GM12878 (cell line): Measurements from ENCODE around the gene CR1.

Experiments
- CBX5 ChIP-seq: sonication (generic); IDR thresholded peaks from 2 replicates; pipeline ENCODE4 v1.6.1; 2016; ENCODE audit warnings: low read depth, moderate library complexity, mild to moderate bottlenecking, inconsistent platforms
- IKZF1 ChIP-seq: fragments of 450-650 bp; conservative IDR thresholded peaks from 2 replicates; pipeline ENCODE4 v1.6.1; 2017; ENCODE audit warnings: antibody characterized with exemption, mild to moderate bottlenecking
- NFYB ChIP-seq: IDR thresholded peaks from 2 replicates; pipeline ENCODE4 v1.6.1; 2011; ENCODE audit warnings: low read depth, mild to moderate bottlenecking, low read length, improper control_type of control experiment, moderate library complexity; ENCODE audit not compliant: insufficient read depth
- RAD21 ChIP-seq: IDR thresholded peaks from 2 replicates; pipeline ENCODE4 v1.6.1; 2011; ENCODE audit warnings: mild to moderate bottlenecking, low read depth, low read length, moderate library complexity; ENCODE audit not compliant: insufficient read depth
- SREBF1 ChIP-seq: IDR thresholded peaks from 2 replicates; pipeline ENCODE4 v1.6.1; 2012; ENCODE audit warnings: mild to moderate bottlenecking, low read length
- TF ChIP-seq, protein P1 (sequence below), 3 experiments: IDR thresholded peaks in 2 of 3; conservative IDR thresholded peaks in 1 of 3; 2 replicates each; pipeline ENCODE4 v1.5.1; 2011; ENCODE audit warnings: low read depth in 3 of 3, low read length in 3 of 3, mild to moderate bottlenecking in 3 of 3, control low read depth in 2 of 3, moderate library complexity in 2 of 3, inconsistent platforms in 1 of 3, mixed read lengths in 1 of 3; ENCODE audit not compliant: control insufficient read depth in 2 of 3, insufficient read depth in 1 of 3; ENCODE audit errors: extremely low read depth in 1 of 3

DNA sequence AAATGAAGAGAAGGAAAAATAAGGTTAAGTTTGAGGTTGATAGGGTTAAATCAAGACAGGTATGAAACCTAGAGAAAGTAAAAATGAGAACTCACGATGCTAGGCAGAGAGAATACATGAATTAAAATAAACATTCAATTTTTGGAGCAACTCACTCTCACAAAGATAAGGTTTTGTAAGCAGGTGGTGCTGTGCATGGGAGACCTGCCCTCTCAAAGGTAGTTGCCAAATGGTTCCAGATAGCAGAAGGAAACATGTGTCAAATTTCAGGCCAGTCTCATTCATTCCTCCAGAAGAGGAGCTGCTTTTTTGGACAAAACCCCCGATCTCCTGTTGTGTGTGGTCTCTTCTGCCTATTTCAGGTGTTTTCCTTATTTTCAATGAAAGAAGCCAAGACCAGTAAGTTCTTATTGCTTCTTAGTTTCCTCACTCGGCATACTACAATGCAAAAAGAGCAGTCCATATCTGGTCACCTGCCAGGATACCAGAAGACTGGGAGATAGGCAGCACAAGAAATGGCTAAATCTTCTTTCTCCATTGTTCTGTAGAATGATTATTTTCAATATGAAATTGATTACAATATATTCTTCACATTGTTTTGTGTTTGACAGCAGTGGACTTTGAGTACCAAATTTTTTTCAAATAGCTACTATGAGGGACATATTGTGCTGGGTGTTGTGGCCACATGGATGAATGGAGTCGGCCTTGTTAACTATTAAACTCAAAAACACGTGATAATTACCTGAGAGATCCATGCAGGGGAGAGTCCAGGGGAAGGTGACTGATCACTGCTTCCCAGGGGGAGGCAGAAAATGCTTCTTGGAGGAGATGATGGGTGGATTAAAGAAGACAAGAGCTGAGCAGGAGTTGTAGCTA, 152.6 kb downstream of the CR1 start:
- no peak for TF ChIP-seq IKZF1
- no peak for TF ChIP-seq CBX5
- no peak for TF ChIP-seq SREBF1
- TF ChIP-seq, protein P1, sequence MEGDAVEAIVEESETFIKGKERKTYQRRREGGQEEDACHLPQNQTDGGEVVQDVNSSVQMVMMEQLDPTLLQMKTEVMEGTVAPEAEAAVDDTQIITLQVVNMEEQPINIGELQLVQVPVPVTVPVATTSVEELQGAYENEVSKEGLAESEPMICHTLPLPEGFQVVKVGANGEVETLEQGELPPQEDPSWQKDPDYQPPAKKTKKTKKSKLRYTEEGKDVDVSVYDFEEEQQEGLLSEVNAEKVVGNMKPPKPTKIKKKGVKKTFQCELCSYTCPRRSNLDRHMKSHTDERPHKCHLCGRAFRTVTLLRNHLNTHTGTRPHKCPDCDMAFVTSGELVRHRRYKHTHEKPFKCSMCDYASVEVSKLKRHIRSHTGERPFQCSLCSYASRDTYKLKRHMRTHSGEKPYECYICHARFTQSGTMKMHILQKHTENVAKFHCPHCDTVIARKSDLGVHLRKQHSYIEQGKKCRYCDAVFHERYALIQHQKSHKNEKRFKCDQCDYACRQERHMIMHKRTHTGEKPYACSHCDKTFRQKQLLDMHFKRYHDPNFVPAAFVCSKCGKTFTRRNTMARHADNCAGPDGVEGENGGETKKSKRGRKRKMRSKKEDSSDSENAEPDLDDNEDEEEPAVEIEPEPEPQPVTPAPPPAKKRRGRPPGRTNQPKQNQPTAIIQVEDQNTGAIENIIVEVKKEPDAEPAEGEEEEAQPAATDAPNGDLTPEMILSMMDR (IDR thresholded peaks at IDR 0.05 in 2 of 3, conservative IDR thresholded peaks at IDR 0.05 in 1 of 3; ENCODE audit: control insufficient read depth in 2 of 3, extremely low read depth in 1 of 3, insufficient read depth in 1 of 3, low read depth in 3 of 3, low read length in 3 of 3) = no peak
- no peak for TF ChIP-seq NFYB
- TF ChIP-seq RAD21 = no peak
